HG03571 (cell line): ENCODE measurements around the gene VSIG2.

ENCODE experiments used
- ATAC-seq: cut with Tn5 transposase; IDR thresholded peaks from one replicate; pipeline ENCODE4 v1.9.1; 2021; ENCODE audit not compliant: unreplicated experiment

Gene VSIG2

GRCh38 chr11:124724979-124725718 is 26.9 kb downstream of the VSIG2 start:
- ATAC-seq: peak; percentile 97

GRCh38 chr11:124722176-124722575 is 29.9 kb downstream of the VSIG2 start:
- no peak for ATAC-seq

- ATAC-seq: no peak
Measured at GRCh38 chr11:124719534-124719933, 32.5 kb downstream of the VSIG2 start.

GRCh38 chr11:124718801-124719200 is 33.3 kb downstream of the VSIG2 start:
- ATAC-seq: no peak

- ATAC-seq: no peak
Measured at GRCh38 chr11:124717786-124718651, 34.0 kb downstream of the VSIG2 start.

GRCh38 chr11:124717421-124717785 is 34.7 kb downstream of the VSIG2 start:
- ATAC-seq: no peak

GRCh38 chr11:124716591-124716990 is 35.5 kb downstream of the VSIG2 start:
- no peak for ATAC-seq

- ATAC-seq: no peak
Measured at GRCh38 chr11:124712392-124712791, 39.7 kb downstream of the VSIG2 start.

GRCh38 chr11:124707829-124708228 is 44.2 kb downstream of the VSIG2 start:
- ATAC-seq: no peak

GRCh38 chr11:124700028-124700427 is 52.0 kb downstream of the VSIG2 start:
- no peak for ATAC-seq

GRCh38 chr11:124699547-124699946 is 52.5 kb downstream of the VSIG2 start:
- no peak for ATAC-seq
